H1 (cell line): Measurements from ENCODE around the gene ENTPD6. TPM values are rescaled to one million over a fixed set of nuclear protein-coding genes. Genes with fewer than 3 reads are reported as not detected.

Experiments
- CHD2 ChIP-seq: IDR thresholded peaks from 2 replicates; pipeline ENCODE4 v1.6.1; 2012; ENCODE audit warnings: low read length, improper control_type of control experiment
- E2F6 ChIP-seq: IDR thresholded peaks from 2 replicates; pipeline ENCODE4 v1.6.1; 2012; ENCODE audit warnings: inconsistent platforms
- EZH2 ChIP-seq: fragments of 200-600 bp; sonication (generic); IDR thresholded peaks from 2 replicates; pipeline ENCODE4 v1.7.1; 2012; ENCODE audit warnings: low read depth, mild to moderate bottlenecking, moderate library complexity, low read length, inconsistent platforms; ENCODE audit not compliant: severe bottlenecking
- HDAC6 ChIP-seq: IDR thresholded peaks from one replicate; pipeline ENCODE4 v1.7.1; 2012; ENCODE audit warnings: low read depth, mild to moderate bottlenecking, inconsistent platforms, low read length, moderate library complexity
- KDM4A ChIP-seq: IDR thresholded peaks from one replicate; pipeline ENCODE4 v1.7.1; 2012; ENCODE audit warnings: low read depth, mild to moderate bottlenecking, moderate library complexity, low read length, inconsistent platforms; ENCODE audit not compliant: severe bottlenecking
- POU5F1 ChIP-seq: IDR thresholded peaks from 2 replicates; pipeline ENCODE4 v1.6.1; 2011; ENCODE audit warnings: low read depth, mild to moderate bottlenecking, low read length, moderate library complexity
- SIRT6 ChIP-seq: IDR thresholded peaks from one replicate; pipeline ENCODE4 v1.7.1; 2012; ENCODE audit warnings: low read length, inconsistent platforms
- SP2 ChIP-seq: IDR thresholded peaks from 2 replicates; pipeline ENCODE4 v1.6.1; 2012; ENCODE audit warnings: mild to moderate bottlenecking, low read length, inconsistent platforms
- USF2 ChIP-seq: IDR thresholded peaks from 2 replicates; pipeline ENCODE4 v1.6.1; 2011; ENCODE audit warnings: low read length, improper control_type of control experiment
- polyA plus RNA-seq, 7 experiments: library from polyadenylated mRNA; depleted of rRNA in 3 of 7; stranded (reverse) in 5 of 7; unstranded in 2 of 7; fragments of >200 nt in 5 of 7; fragments of 200-250 nt in 2 of 7; gene quantifications; 1 replicate in 5 of 7; 2 replicates in 1 of 7; 4 replicates in 1 of 7; pipeline versions ENCODE4 v1.2.1 to v1.2.3, GENCODE V29; 2011 to 2013; ENCODE audit warnings: missing spikeins in 2 of 7, mixed read lengths in 2 of 7
- total RNA-seq: library from RNA; stranded (reverse); fragmentation: NEBNext Ultra II Directional; extraction: Animal tissue kit (Norgen Biotek cat#: 25700); gene quantifications from 2 replicates; pipeline ENCODE4 v1.2.1, GENCODE V29; 2021

Gene ENTPD6
- total and polyA plus RNA-seq, 2 of the 8 experiments (the other 6 are each of a cell fraction or from before 2014, with no cell fraction given) = 47.8 to 57.3 TPM

GRCh38 chr20:25272223-25273000 is 76.9 kb downstream of the ENTPD6 start (continued):
- TF ChIP-seq USF2 (no peak), HDAC6 (no peak), EZH2 (no peak), CHD2 (no peak), POU5F1 (no peak), SIRT6 (no peak), E2F6 (no peak), SP2 (no peak), KDM4A (no peak)
